ENCODE data around the gene LRRN2. TPM values are rescaled to one million over a fixed set of nuclear protein-coding genes. Genes with fewer than 3 reads are reported as not detected.

Gene LRRN2
- total RNA-seq, 4 donors from 2014 or later = 0.10 to 0.32 TPM; not detected in 2

- TF ChIP-seq CTCF (IDR thresholded peaks at IDR 0.05) (no peak), POLR2A (IDR thresholded peaks at IDR 0.05) (no peak)
- 92% methylated on average over 6 of the region's 6 CpGs for WGBS, 2 donors
- intact Hi-C loops (cut with DNase I; ENCODE audit: low total_unique reads) = no loop called here
Observed at GRCh38 chr1:204672069-204672468, 13.5 kb downstream of the LRRN2 start.

GRCh38 chr1:204670152-204670927 is 15.2 kb downstream of the LRRN2 start:
- intact Hi-C loops (cut with DNase I; ENCODE audit: low total_unique reads) = no loop called here
- no peak for DNase-seq (ENCODE audit: low spot score in 2 of 2)
- no peak for TF ChIP-seq POLR2A (IDR thresholded peaks at IDR 0.05)
- TF ChIP-seq CTCF (IDR thresholded peaks at IDR 0.05) = no peak
- no peak overlapping the region for H3K4me3 ChIP-seq (ENCODE audit: low read depth, poor library complexity, severe bottlenecking)
- WGBS, 2 donors = 59 to 67% methylated on average over 10 of the region's 10 CpGs

More at GRCh38 chr1:204672069-204672468, 13.5 kb downstream of the LRRN2 start:
- H3K4me3 ChIP-seq (ENCODE audit: low read depth, poor library complexity, severe bottlenecking) = no peak overlapping the region
- DNase-seq (ENCODE audit: low spot score in 2 of 2) = no peak

- DNase-seq (ENCODE audit: low spot score in 2 of 2) = no peak
- TF ChIP-seq CTCF (IDR thresholded peaks at IDR 0.05) (no peak), POLR2A (IDR thresholded peaks at IDR 0.05) (no peak)
- 36 to 60% methylated on average over 1 of the region's 1 CpG for WGBS, 2 donors
- intact Hi-C loops (cut with DNase I; ENCODE audit: low total_unique reads) = no loop called here
- H3K4me3 ChIP-seq (ENCODE audit: low read depth, poor library complexity, severe bottlenecking) = no peak overlapping the region
Observed at GRCh38 chr1:204669579-204669978, 16.0 kb downstream of the LRRN2 start.

- intact Hi-C loops (cut with DNase I; ENCODE audit: low total_unique reads) = no loop called here
- DNase-seq (ENCODE audit: low spot score in 2 of 2) = no peak
- 78 to 81% methylated on average over 6 of the region's 6 CpGs for WGBS, 2 donors
- no peak overlapping the region for H3K4me3 ChIP-seq (ENCODE audit: low read depth, poor library complexity, severe bottlenecking)
- TF ChIP-seq CTCF (IDR thresholded peaks at IDR 0.05) = no peak
- no peak for TF ChIP-seq POLR2A (IDR thresholded peaks at IDR 0.05)
Observed at GRCh38 chr1:204664384-204664651, 21.2 kb downstream of the LRRN2 start.

- TF ChIP-seq POLR2A (IDR thresholded peaks at IDR 0.05) (no peak), CTCF (IDR thresholded peaks at IDR 0.05) (no peak)
- no peak overlapping the region for H3K4me3 ChIP-seq (ENCODE audit: low read depth, poor library complexity, severe bottlenecking)
- intact Hi-C loops (cut with DNase I; ENCODE audit: low total_unique reads) = no loop called here
- no peak for DNase-seq (ENCODE audit: low spot score in 2 of 2)
- WGBS, 2 donors = 80 to 81% methylated on average over 14 to 15 of the region's 15 CpGs
Observed at GRCh38 chr1:204663644-204664383, 21.7 kb downstream of the LRRN2 start.

Measured in lower leg skin (tissue), 4 donors.